Ishikawa (cell line): ENCODE data around the gene MXI1.

Experiments
- CEBPB ChIP-seq: IDR thresholded peaks from 2 replicates; pipeline ENCODE4 v1.6.1; 2012
- CREB1 ChIP-seq: IDR thresholded peaks from 2 replicates; pipeline ENCODE4 v1.6.1; 2012; ENCODE audit warnings: low read depth
- EP300 ChIP-seq: IDR thresholded peaks from 2 replicates; pipeline ENCODE4 v1.6.1; 2012; ENCODE audit warnings: borderline replicate concordance
- TAF1 ChIP-seq: IDR thresholded peaks from 2 replicates; pipeline ENCODE4 v1.6.1; 2012; ENCODE audit warnings: low read depth, mild to moderate bottlenecking
- TEAD4 ChIP-seq: IDR thresholded peaks from 2 replicates; pipeline ENCODE4 v1.6.1; 2012
- YY1 ChIP-seq: IDR thresholded peaks from 2 replicates; pipeline ENCODE4 v1.6.1; 2012; ENCODE audit warnings: low read depth
- TF ChIP-seq, protein P1 (sequence below): IDR thresholded peaks from 2 replicates; pipeline ENCODE4 v1.6.1; 2012

DNA sequence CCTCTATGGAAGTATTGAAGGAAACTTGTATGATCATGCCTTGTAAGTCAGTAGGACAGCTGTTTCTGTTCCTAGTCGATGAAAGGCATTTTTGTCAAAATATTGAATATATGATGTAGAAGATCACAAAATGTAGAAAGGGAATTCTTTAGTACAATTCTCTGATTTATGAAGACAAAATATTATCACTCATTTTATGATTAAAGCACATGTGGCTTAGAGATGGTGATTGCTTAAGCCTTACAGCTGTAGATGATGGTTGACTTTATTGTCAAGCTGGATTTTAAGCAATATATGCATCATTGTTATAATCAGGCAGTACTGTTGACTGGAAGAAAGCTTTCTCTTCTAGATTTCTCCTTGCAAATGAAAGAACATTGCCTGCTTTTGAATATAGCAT, 26.4 kb downstream of the MXI1 start:
- TF ChIP-seq YY1 (no peak), CEBPB (no peak), EP300 (no peak), CREB1 (no peak), TAF1 (no peak), TEAD4 (no peak)
- TF ChIP-seq, protein P1, sequence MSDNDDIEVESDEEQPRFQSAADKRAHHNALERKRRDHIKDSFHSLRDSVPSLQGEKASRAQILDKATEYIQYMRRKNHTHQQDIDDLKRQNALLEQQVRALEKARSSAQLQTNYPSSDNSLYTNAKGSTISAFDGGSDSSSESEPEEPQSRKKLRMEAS, result no peak
